HG03045 (cell line): ENCODE results near the gene PTPN23.

Experiments used
- ATAC-seq: cut with Tn5 transposase; IDR thresholded peaks from one replicate; pipeline ENCODE4 v1.9.1; 2021; ENCODE audit warnings: mild to moderate bottlenecking, moderate library complexity; ENCODE audit not compliant: unreplicated experiment

Gene PTPN23

GRCh38 chr3:47404955-47405790, 24.4 kb downstream of the PTPN23 start:
- ATAC-seq: no peak

GRCh38 chr3:47405820-47406761, 25.3 kb downstream of the PTPN23 start:
- no peak for ATAC-seq

- no peak for ATAC-seq
These were observed 25.9 kb downstream of the PTPN23 start for GRCh38 chr3:47406762-47407149.

GRCh38 chr3:47407237-47407636, 26.4 kb downstream of the PTPN23 start:
- ATAC-seq: no peak

GRCh38 chr3:47407896-47408838, 27.3 kb downstream of the PTPN23 start:
- no peak for ATAC-seq

- no peak for ATAC-seq
These were observed 28.0 kb downstream of the PTPN23 start for GRCh38 chr3:47408839-47409229.

- ATAC-seq: no peak
These were observed 28.5 kb downstream of the PTPN23 start for GRCh38 chr3:47409284-47409683.

GRCh38 chr3:47409688-47410416, 29.0 kb downstream of the PTPN23 start:
- ATAC-seq: no peak

GRCh38 chr3:47410417-47410720, 29.5 kb downstream of the PTPN23 start:
- ATAC-seq: no peak

- ATAC-seq: no peak
These were observed 30.2 kb downstream of the PTPN23 start for GRCh38 chr3:47410801-47411646.

GRCh38 chr3:47411696-47412452, 31.1 kb downstream of the PTPN23 start:
- no peak for ATAC-seq

- no peak for ATAC-seq
These were observed 31.6 kb downstream of the PTPN23 start for GRCh38 chr3:47412453-47412756.

- ATAC-seq: no peak
These were observed 32.2 kb downstream of the PTPN23 start for GRCh38 chr3:47412842-47413520.

- no peak for ATAC-seq
These were observed 32.9 kb downstream of the PTPN23 start for GRCh38 chr3:47413751-47414150.

- no peak for ATAC-seq
These were observed 33.3 kb downstream of the PTPN23 start for GRCh38 chr3:47414161-47414564.

- ATAC-seq: no peak
These were observed 34.1 kb downstream of the PTPN23 start for GRCh38 chr3:47414666-47415587.

GRCh38 chr3:47416041-47416440, 35.2 kb downstream of the PTPN23 start:
- ATAC-seq: no peak
